BJ (cell line): ENCODE results near the gene APBA2. TPM values are rescaled to one million over a fixed set of nuclear protein-coding genes. Genes with fewer than 3 reads are reported as not detected.

Experiments used
- CTCF ChIA-PET: fragments of 350-600 bp; formaldehyde crosslinking; extraction: SDS; loops from one replicate; lab custom pipeline; 2021; ENCODE audit warnings: antibody characterized with exemption, inconsistent platforms; lab: Yijun Ruan, JAX
- POLR2A ChIA-PET: fragments of 300-600 bp; sonication (Branson Sonifier 250); formaldehyde crosslinking; extraction: SDS; loops from one replicate; lab custom pipeline; 2021; ENCODE audit warnings: antibody characterized with exemption; lab: Charles Lee
- DNase-seq: peaks from one replicate; pipeline ENCODE4 v3.0.0-alpha.2; 2011; ENCODE audit warnings: low read depth
- H3K27me3 ChIP-seq: 2 replicates; pipeline ENCODE4 v1.6.0; 2011; ENCODE audit warnings: low read length; ENCODE audit not compliant: control insufficient read depth, insufficient read depth
- H3K36me3 ChIP-seq: 2 replicates; pipeline ENCODE4 v1.5.1; 2011; ENCODE audit warnings: low read length; ENCODE audit not compliant: control insufficient read depth, insufficient read depth
- H3K4me3 ChIP-seq: 2 replicates; pipeline ENCODE4 v1.5.1; 2011; ENCODE audit warnings: low read depth, mild to moderate bottlenecking, control low read depth, low read length
- CTCF ChIP-seq: IDR thresholded peaks from 2 replicates; pipeline ENCODE4 v1.5.1; 2011; ENCODE audit warnings: low read depth, mild to moderate bottlenecking, control low read depth, inconsistent platforms, low read length, moderate library complexity; ENCODE audit not compliant: insufficient read depth
- polyA plus RNA-seq: library from polyadenylated mRNA; depleted of rRNA; stranded (reverse); fragments of >200 nt; gene quantifications from 2 replicates; pipeline ENCODE4 v1.2.3, GENCODE V29; 2011

Gene APBA2
- polyA plus RNA-seq, 1 experiment: 15.1 TPM

GRCh38 chr15:29141308-29142128 lies 255.7 kb downstream of the APBA2 start:
- DNase-seq: no peak
- H3K27me3 ChIP-seq: peaks cover 2% of the 10 kb centered on the region; the same call in 1 of the 2 replicates
- no peak for TF ChIP-seq CTCF
- ChIA-PET POLR2A (no interaction called here), CTCF (interaction anchor here (0.6 to 3.4 kb wide), 3 partner anchors 11 to 753 kb away, joined by 3 to 24 read pairs (median 3); no protein-coding TSS in a partner anchor)
- no peak overlapping the region for H3K4me3 ChIP-seq
- no peaks in the 10 kb centered on the region for H3K36me3 ChIP-seq

- Histone ChIP-seq H3K4me3 (no peak overlapping the region), H3K27me3 (peaks cover 2% of the 10 kb centered on the region; the same call in 1 of the 2 replicates), H3K36me3 (no peaks in the 10 kb centered on the region)
- no peak for DNase-seq
- TF ChIP-seq CTCF: no peak
- POLR2A ChIA-PET: no interaction called here
- CTCF ChIA-PET: interaction anchor here (3.4 kb wide), 1 partner anchor 12 kb away, joined by 24 read pairs; no protein-coding TSS in a partner anchor
Observed at GRCh38 chr15:29142129-29142747, 256.5 kb downstream of the APBA2 start.

- DNase-seq: no peak
- Histone ChIP-seq H3K4me3 (no peak overlapping the region), H3K36me3 (no peaks in the 10 kb centered on the region), H3K27me3 (peaks cover 2% of the 10 kb centered on the region; the same call in 1 of the 2 replicates)
- CTCF ChIA-PET: interaction anchor here (1.6 kb wide), 1 partner anchor 41 kb away, joined by 5 read pairs; no protein-coding TSS in a partner anchor
- POLR2A ChIA-PET: no interaction called here
- no peak for TF ChIP-seq CTCF
Observed at GRCh38 chr15:29143293-29143692, 257.5 kb downstream of the APBA2 start.

DNA sequence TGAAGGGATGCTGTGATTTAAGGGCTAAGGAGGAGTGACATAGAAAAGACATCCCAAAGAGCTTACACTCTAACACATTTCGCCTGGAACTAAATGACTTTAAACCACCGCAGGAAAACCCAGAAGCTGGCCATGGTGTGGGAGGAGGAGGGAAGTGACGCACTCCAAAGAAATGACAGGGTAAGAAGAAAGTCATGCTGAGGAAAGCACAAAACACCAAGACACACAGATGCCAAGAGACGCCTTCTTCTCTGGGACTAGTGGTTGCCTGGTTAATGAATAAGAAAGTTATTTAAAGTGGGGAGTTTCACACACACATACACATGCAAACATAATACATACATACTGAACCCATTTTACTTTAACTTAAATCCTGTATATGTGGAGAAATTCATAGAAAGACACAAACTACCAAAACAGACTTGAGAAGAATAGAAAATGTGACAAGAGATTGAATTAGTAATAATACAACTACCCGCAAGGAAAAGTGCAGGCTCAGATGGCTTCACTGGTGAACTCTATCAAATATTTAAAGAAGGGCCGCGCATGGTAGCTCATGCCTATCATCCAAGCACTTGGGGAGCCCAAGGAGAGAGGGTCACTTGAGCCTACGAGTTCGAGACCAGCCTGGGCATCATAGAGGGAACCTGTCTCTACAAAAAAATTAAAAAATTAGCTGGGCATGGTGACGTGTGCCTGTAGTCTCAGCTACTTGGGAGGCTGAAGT lies 258.3 kb downstream of the APBA2 start:
- H3K36me3 ChIP-seq: no peaks in the 10 kb centered on the region
- no peak for TF ChIP-seq CTCF
- H3K4me3 ChIP-seq: no peak overlapping the region
- ChIA-PET POLR2A (no interaction called here), CTCF (interaction anchor here (1.6 kb wide), 1 partner anchor 42 kb away, joined by 5 read pairs; no protein-coding TSS in a partner anchor)
- peak; percentile 35 for DNase-seq
- H3K27me3 ChIP-seq: peaks cover 2% of the 10 kb centered on the region; the same call in 1 of the 2 replicates
